CD4-positive, alpha-beta T cell (primary cell): ENCODE data around the gene MAST4. TPM values are rescaled to one million over a fixed set of nuclear protein-coding genes. Genes with fewer than 3 reads are reported as not detected.

Source experiments
- ATAC-seq: fragments of 200-7000 bp; cut with Tn5 transposase; one replicate; pipeline ENCODE4 v1.10.0; 2022; ENCODE audit warnings: mild to moderate bottlenecking; ENCODE audit not compliant: poor library complexity
- CTCF ChIA-PET: fragments of 350-600 bp; sonication (Branson Sonifier 250); formaldehyde crosslinking; loops from one replicate; lab custom pipeline; 2021; ENCODE audit warnings: antibody characterized with exemption, inconsistent platforms; lab: Charles Lee
- POLR2A ChIA-PET: fragments of 350-600 bp; sonication (Branson Sonifier 250); formaldehyde crosslinking; loops from one replicate; lab custom pipeline; 2021; ENCODE audit warnings: antibody characterized with exemption, inconsistent platforms; lab: Charles Lee
- DNase-seq, 14 experiments: peaks; one replicate each; pipeline ENCODE4 v3.0.0-alpha.2; 2013 to 2020; ENCODE audit warnings: mixed read lengths in 2 of 14
- H3K27ac ChIP-seq, 2 donors: one replicate each; pipeline versions ENCODE4 v1.5.1 to v1.7.0; 2013; ENCODE audit warnings: low read length in 2 of 2, low read depth in 1 of 2, mild to moderate bottlenecking in 1 of 2
- H3K27me3 ChIP-seq, 2 experiments: 1 replicate in 1 of 2; 2 replicates in 1 of 2; pipeline versions ENCODE4 v1.6.1 to v1.7.0; 2013; ENCODE audit warnings: low read length in 2 of 2, control low read depth in 1 of 2, mild to moderate bottlenecking in 1 of 2, moderate library complexity in 1 of 2; ENCODE audit not compliant: insufficient read depth in 2 of 2, control insufficient read depth in 1 of 2
- H3K36me3 ChIP-seq: one replicate; pipeline ENCODE4 v1.6.1; 2013; ENCODE audit warnings: low read length, control low read depth; ENCODE audit not compliant: insufficient read depth
- H3K4me1 ChIP-seq: one replicate; pipeline ENCODE4 v1.6.1; 2013; ENCODE audit warnings: low read length, control low read depth; ENCODE audit not compliant: insufficient read depth
- H3K4me3 ChIP-seq: one replicate; pipeline ENCODE4 v1.5.1; 2013; ENCODE audit warnings: mild to moderate bottlenecking, low read length, moderate library complexity
- H3K9me3 ChIP-seq, 2 experiments: 1 replicate in 1 of 2; 2 replicates in 1 of 2; pipeline versions ENCODE4 v1.6.1 to v1.7.0; 2013; ENCODE audit warnings: low read length in 2 of 2, mild to moderate bottlenecking in 2 of 2, control low read depth in 1 of 2, moderate library complexity in 1 of 2; ENCODE audit not compliant: control insufficient read depth in 1 of 2, insufficient read depth in 1 of 2
- H3K27ac Mint-ChIP-seq: one replicate; pipeline ENCODE4 v1.8.0; 2020; ENCODE audit warnings: mixed read lengths
- H3K27me3 Mint-ChIP-seq: one replicate; pipeline ENCODE4 v1.8.0; 2021; ENCODE audit warnings: mixed read lengths
- H3K36me3 Mint-ChIP-seq: one replicate; pipeline ENCODE4 v1.8.0; 2021; ENCODE audit warnings: low read depth, mixed read lengths
- H3K4me1 Mint-ChIP-seq: one replicate; pipeline ENCODE4 v1.8.0; 2021; ENCODE audit warnings: low read depth, mixed read lengths
- H3K4me3 Mint-ChIP-seq: one replicate; pipeline ENCODE4 v1.8.0; 2020; ENCODE audit warnings: mild to moderate bottlenecking, mixed read lengths
- H3K9me3 Mint-ChIP-seq: one replicate; pipeline ENCODE4 v1.8.0; 2020; ENCODE audit warnings: mixed read lengths
- CTCF ChIP-seq: fragments of 200-600 bp; IDR thresholded peaks from one replicate; pipeline ENCODE4 v1.8.0; 2022; ENCODE audit warnings: antibody characterized with exemption, mild to moderate bottlenecking
- intact Hi-C, 2 experiments: fragments of 100-400 bp; cut with DNase I in 1 of 2; cut with micrococcal nuclease in 1 of 2; formaldehyde crosslinking; loops; one replicate each; pipeline versions ENCODE4 v1.15.1 to v1.9.0; 2023 to 2025; cut with DNase I, micrococcal nuclease
- total RNA-seq, 174 experiments: library from RNA in 2 of 174; stranded (reverse) in 2 of 174; gene quantifications; one replicate each; pipeline ENCODE4 v1.2.3 and lab custom pipeline; 2021 to 2026

The MAST4 gene
- total RNA-seq, 2 experiments from 2014 or later: 21.3 to 21.6 TPM

- Mint-ChIP-seq H3K4me3 (no peak overlapping the region), H3K27ac (no peak overlapping the region), H3K4me1 (no peaks in the 10 kb centered on the region), H3K9me3 (no peaks in the 10 kb centered on the region), H3K36me3 (no peaks in the 10 kb centered on the region), H3K27me3 (peaks cover 38% of the 10 kb centered on the region)
- TF ChIP-seq CTCF: no peak
- CTCF ChIA-PET: no interaction called here
- no peak overlapping the region for H3K4me3 ChIP-seq
- intact Hi-C loops: no loop called here
- H3K4me1 ChIP-seq: no peaks in the 10 kb centered on the region
- no peak overlapping the region for H3K27ac ChIP-seq
- POLR2A ChIA-PET: no interaction called here
- peaks cover 0 to 4% of the 10 kb centered on the region in 2 experiments for H3K27me3 ChIP-seq
- H3K9me3 ChIP-seq: no peaks in the 10 kb centered on the region
- no peaks in the 10 kb centered on the region for H3K36me3 ChIP-seq
- no peak for ATAC-seq
- DNase-seq: no peak
These were observed 336.3 kb downstream of the MAST4 start for GRCh38 chr5:66932457-66932856.

GRCh38 chr5:66933066-66933465 is 336.9 kb downstream of the MAST4 start:
- H3K4me3 Mint-ChIP-seq: no peak overlapping the region
- no peaks in the 10 kb centered on the region for H3K9me3 ChIP-seq
- ChIA-PET CTCF (no interaction called here), POLR2A (no interaction called here)
- H3K27ac ChIP-seq: no peak overlapping the region
- no peaks in the 10 kb centered on the region for H3K36me3 ChIP-seq
- H3K36me3 Mint-ChIP-seq: no peaks in the 10 kb centered on the region
- DNase-seq (no peak), ATAC-seq (no peak)
- peaks cover 0 to 4% of the 10 kb centered on the region in 2 experiments for H3K27me3 ChIP-seq
- intact Hi-C loops: no loop called here
- TF ChIP-seq CTCF: no peak
- peaks cover 32% of the 10 kb centered on the region for H3K27me3 Mint-ChIP-seq
- no peaks in the 10 kb centered on the region for H3K4me1 ChIP-seq
- no peaks in the 10 kb centered on the region for H3K9me3 Mint-ChIP-seq
- no peak overlapping the region for H3K27ac Mint-ChIP-seq
- no peak overlapping the region for H3K4me3 ChIP-seq
- no peaks in the 10 kb centered on the region for H3K4me1 Mint-ChIP-seq

GRCh38 chr5:66939094-66939493 is 342.9 kb downstream of the MAST4 start:
- no peak overlapping the region for H3K4me3 Mint-ChIP-seq
- Histone ChIP-seq H3K27me3 (peaks cover 4% of the 10 kb centered on the region in 2 experiments), H3K36me3 (no peaks in the 10 kb centered on the region), H3K9me3 (no peaks in the 10 kb centered on the region), H3K4me3 (no peak overlapping the region), H3K27ac (no peak overlapping the region), H3K4me1 (no peaks in the 10 kb centered on the region)
- TF ChIP-seq CTCF: no peak
- H3K4me1 Mint-ChIP-seq: no peaks in the 10 kb centered on the region
- CTCF ChIA-PET: no interaction called here
- H3K36me3 Mint-ChIP-seq: no peaks in the 10 kb centered on the region
- H3K27me3 Mint-ChIP-seq: peaks cover 21% of the 10 kb centered on the region
- ATAC-seq (no peak), DNase-seq (no peak)
- POLR2A ChIA-PET: no interaction called here
- peaks cover 2% of the 10 kb centered on the region for H3K9me3 Mint-ChIP-seq
- intact Hi-C loops: no loop called here
- no peak overlapping the region for H3K27ac Mint-ChIP-seq
